Keratinocyte (primary cell): ENCODE results near the gene SND1. TPM values are rescaled to one million over a fixed set of nuclear protein-coding genes. Genes with fewer than 3 reads are reported as not detected.

Experiments used
- DNase-seq: peaks from one replicate; pipeline ENCODE4 v3.0.0-alpha.2; 2011; ENCODE audit warnings: low read depth, missing footprints, low spot score
- FAIRE-seq: peaks from 2 replicates; lab custom pipeline; 2011; peaks lifted over from hg19 to GRCh38; lab: Jason Lieb, UNC
- H2AFZ ChIP-seq: 2 replicates; pipeline ENCODE4 v1.6.0; 2012; ENCODE audit warnings: low read length, control low read depth, inconsistent platforms; ENCODE audit not compliant: control insufficient read depth
- H3K27ac ChIP-seq: 2 replicates; pipeline ENCODE4 v1.5.1; 2011; ENCODE audit warnings: low read length; ENCODE audit not compliant: control insufficient read depth, insufficient read depth
- H3K27me3 ChIP-seq: 3 replicates; pipeline ENCODE4 v1.6.0; 2011; ENCODE audit warnings: low read length; ENCODE audit not compliant: control insufficient read depth, insufficient read depth; ENCODE audit errors: extremely low read depth
- H3K36me3 ChIP-seq, 2 experiments: 2 replicates in 1 of 2; 3 replicates in 1 of 2; pipeline ENCODE4 v1.5.1; 2011; ENCODE audit warnings: low read length in 2 of 2, mild to moderate bottlenecking in 1 of 2; ENCODE audit not compliant: control insufficient read depth in 2 of 2, insufficient read depth in 2 of 2; ENCODE audit errors: extremely low read depth in 1 of 2
- H3K4me1 ChIP-seq: 3 replicates; pipeline ENCODE4 v1.5.1; 2011; ENCODE audit warnings: low read length; ENCODE audit not compliant: control insufficient read depth, insufficient read depth; ENCODE audit errors: extremely low read depth
- H3K4me2 ChIP-seq: 3 replicates; pipeline ENCODE4 v1.6.0; 2011; ENCODE audit warnings: low read depth, low read length; ENCODE audit not compliant: control insufficient read depth, insufficient read depth; ENCODE audit errors: extremely low read depth
- H3K4me3 ChIP-seq, 3 experiments: fragments of 200-600 bp in 1 of 3; sonication (generic) in 1 of 3; 2 replicates in 2 of 3; 3 replicates in 1 of 3; pipeline ENCODE4 v1.5.1; 2011 to 2016; ENCODE audit warnings: low read length in 3 of 3, mild to moderate bottlenecking in 3 of 3, control low read depth in 2 of 3, inconsistent platforms in 1 of 3, low read depth in 1 of 3, mixed read lengths in 1 of 3, mixed run types in 1 of 3, moderate library complexity in 1 of 3; ENCODE audit not compliant: control insufficient read depth in 2 of 3, insufficient read depth in 2 of 3; ENCODE audit errors: extremely low read depth in 1 of 3
- H3K79me2 ChIP-seq: 2 replicates; pipeline ENCODE4 v1.6.0; 2012; ENCODE audit warnings: low read length; ENCODE audit not compliant: control insufficient read depth, insufficient read depth
- H3K9ac ChIP-seq: 3 replicates; pipeline ENCODE4 v1.6.0; 2011; ENCODE audit warnings: low read length; ENCODE audit not compliant: control insufficient read depth, insufficient read depth; ENCODE audit errors: extremely low read depth
- H3K9me1 ChIP-seq: 3 replicates; pipeline ENCODE4 v1.6.0; 2011; ENCODE audit warnings: low read length; ENCODE audit not compliant: control insufficient read depth, insufficient read depth; ENCODE audit errors: extremely low read depth
- H3K9me3 ChIP-seq: 2 replicates; pipeline ENCODE4 v1.5.1; 2012; ENCODE audit warnings: low read depth, low read length; ENCODE audit not compliant: control insufficient read depth
- H4K20me1 ChIP-seq: 3 replicates; pipeline ENCODE4 v1.6.0; 2011; ENCODE audit warnings: low read length; ENCODE audit not compliant: control insufficient read depth, insufficient read depth; ENCODE audit errors: extremely low read depth
- CTCF ChIP-seq, 3 experiments: IDR thresholded peaks in 1 of 3; conservative IDR thresholded peaks in 1 of 3; optimal IDR thresholded peaks in 1 of 3; 2 replicates in 2 of 3; 3 replicates in 1 of 3; pipeline versions ENCODE3 to v1.5.1; 2011; ENCODE audit warnings: low read length in 3 of 3, mild to moderate bottlenecking in 3 of 3, moderate library complexity in 2 of 3, control low read depth in 1 of 3, inconsistent platforms in 1 of 3; ENCODE audit not compliant: insufficient read depth in 2 of 3; ENCODE audit errors: extremely low read depth in 1 of 3
- EZH2 ChIP-seq: IDR thresholded peaks from one replicate; pipeline ENCODE4 v1.6.1; 2012; ENCODE audit warnings: inconsistent platforms, mild to moderate bottlenecking, low read length, moderate library complexity
- dilution Hi-C: fragments of 300-500 bp; cut with MboI; formaldehyde crosslinking; loops from one replicate; pipeline ENCODE4 v1.7.0; 2020; ENCODE audit warnings: low sequenced_read_pairs; ENCODE audit not compliant: extremely low pct_ligation_motif_present
- polyA plus RNA-seq, 5 experiments: library from polyadenylated mRNA; depleted of rRNA in 3 of 5; stranded (reverse) in 3 of 5; stranded (forward) in 1 of 5; unstranded in 1 of 5; fragments of >200 nt; gene quantifications; 1 replicate in 1 of 5; 2 replicates in 3 of 5; 3 replicates in 1 of 5; pipeline versions ENCODE4 v1.2.1 to v1.2.3, GENCODE V29; 2011 to 2012; ENCODE audit warnings: missing spikeins in 2 of 5, low read depth in 1 of 5, low replicate concordance in 1 of 5

The SND1 gene
- polyA plus RNA-seq, 1 donor (not counting 4 experiments of a cell fraction or from before 2014, with no cell fraction given): 140 TPM

- H3K27ac ChIP-seq: no peak overlapping the region
- no peak overlapping the region for H3K4me2 ChIP-seq
- FAIRE-seq (no peak), DNase-seq (no peak)
- dilution Hi-C loops: no loop called here
- H4K20me1 ChIP-seq: peaks cover 3% of the 10 kb centered on the region
- no peak overlapping the region for H3K4me3 ChIP-seq
- H3K9me3 ChIP-seq: no peaks in the 10 kb centered on the region
- H3K79me2 ChIP-seq: peaks cover 5% of the 10 kb centered on the region
- H3K27me3 ChIP-seq: no peaks in the 10 kb centered on the region
- H3K4me1 ChIP-seq: peaks cover 3% of the 10 kb centered on the region
- H3K36me3 ChIP-seq: peaks cover 10 to 11% of the 10 kb centered on the region in 2 experiments
- TF ChIP-seq EZH2: no peak
- no peak for TF ChIP-seq CTCF (optimal IDR thresholded peaks at IDR 0.05 in 1 of 3, IDR thresholded peaks at IDR 0.05 in 1 of 3, conservative IDR thresholded peaks at IDR 0.05 in 1 of 3; ENCODE audit: extremely low read depth in 1 of 3, insufficient read depth in 2 of 3, low read length in 3 of 3)
- no peak overlapping the region for H2AFZ ChIP-seq
- no peak overlapping the region for H3K9ac ChIP-seq
- no peaks in the 10 kb centered on the region for H3K9me1 ChIP-seq
These were observed 289.6 kb downstream of the SND1 start for GRCh38 chr7:127941476-127942210.

GRCh38 chr7:127943541-127944521 lies 291.8 kb downstream of the SND1 start:
- Histone ChIP-seq H3K9me1 (no peaks in the 10 kb centered on the region), H3K4me1 (no peaks in the 10 kb centered on the region), H3K79me2 (peaks cover 5% of the 10 kb centered on the region), H3K9ac (no peak overlapping the region), H3K4me3 (no peak overlapping the region), H3K27me3 (no peaks in the 10 kb centered on the region), H3K4me2 (no peak overlapping the region), H3K9me3 (no peaks in the 10 kb centered on the region), H3K27ac (no peak overlapping the region), H2AFZ (no peak overlapping the region), H4K20me1 (peaks cover 3% of the 10 kb centered on the region), H3K36me3 (peaks cover 11 to 12% of the 10 kb centered on the region in 2 experiments)
- TF ChIP-seq EZH2 (no peak), CTCF (optimal IDR thresholded peaks at IDR 0.05 in 1 of 3, IDR thresholded peaks at IDR 0.05 in 1 of 3, conservative IDR thresholded peaks at IDR 0.05 in 1 of 3; ENCODE audit: extremely low read depth in 1 of 3, insufficient read depth in 2 of 3, low read length in 3 of 3) (no peak)
- FAIRE-seq: no peak
- no peak for DNase-seq
- dilution Hi-C loops: no loop called here
